HCT116 (cell line): ENCODE measurements around the gene KIAA2012. TPM values are rescaled to one million over a fixed set of nuclear protein-coding genes. Genes with fewer than 3 reads are reported as not detected.

Experiments used
- ATAC-seq: fragments of 200-7000 bp; cut with Tn5 transposase; 2 replicates; pipeline ENCODE4 v1.9.1; 2020; ENCODE audit warnings: mild to moderate bottlenecking, moderate library complexity
- BruUV-seq: library from RNA; stranded (reverse); fragments of 400-500 nt; replicated peaks from 2 replicates; lab custom pipeline; 2021; lab: Mats Ljungman, UMichigan
- CTCF ChIA-PET: fragments of 300-600 bp; sonication (Branson Sonifier 250); formaldehyde crosslinking; loops from one replicate; lab custom pipeline; 2021; ENCODE audit warnings: antibody characterized with exemption; lab: Charles Lee
- POLR2A ChIA-PET: fragments of 300-600, 350-600 bp; sonication (Branson Sonifier 250); formaldehyde crosslinking; loops from one replicate; lab custom pipeline; 2021; ENCODE audit warnings: antibody characterized with exemption; lab: Charles Lee
- RAD21 ChIA-PET, 2 experiments: fragments of 300-600 bp; sonication (Branson Sonifier 250); formaldehyde crosslinking; loops; one replicate each; lab custom pipeline; 2023; ENCODE audit warnings: low total read pairs in 2 of 2; ENCODE audit not compliant: uncharacterized antibody in 2 of 2, unreplicated experiment in 2 of 2, low non-redundant PET in 1 of 2; lab: Charles Lee
- DNase-seq: peaks from one replicate; pipeline ENCODE4 v3.0.0-alpha.2; 2010; ENCODE audit warnings: low read depth, low spot score
- H2AFZ ChIP-seq: fragments of 200-600 bp; shearing (Covaris generic), sonication (generic); 2 replicates; pipeline ENCODE4 v1.6.1; 2017; ENCODE audit warnings: low read depth, mixed run types, mixed read lengths, antibody characterized with exemption, low read length; ENCODE audit not compliant: poor library complexity, severe bottlenecking
- H3K27ac ChIP-seq: 2 replicates; pipeline ENCODE4 v1.5.1; 2012; ENCODE audit warnings: low read depth, low read length
- H3K27me3 ChIP-seq: fragments of 200-600 bp; sonication (generic); 2 replicates; pipeline ENCODE4 v1.6.1; 2016; ENCODE audit warnings: mixed run types, low read length, mixed read lengths; ENCODE audit not compliant: insufficient read depth
- H3K36me3 ChIP-seq, 2 experiments: fragments of 200-500 bp in 1 of 2; fragments of 200-600 bp in 1 of 2; sonication (Bioruptor generic) in 1 of 2; sonication (generic) in 1 of 2; 2 replicates each; pipeline versions ENCODE4 v1.5.1 to v1.6.1; 2014 to 2016; ENCODE audit warnings: low read length in 2 of 2, inconsistent platforms in 1 of 2, mixed read lengths in 1 of 2, mixed run types in 1 of 2; ENCODE audit not compliant: insufficient read depth in 2 of 2, control insufficient read depth in 1 of 2
- H3K4me1 ChIP-seq, 2 experiments: fragments of 200-600 bp in 1 of 2; sonication (generic) in 1 of 2; 2 replicates each; pipeline versions ENCODE4 v1.5.1 to v1.6.1; 2012 to 2017; ENCODE audit warnings: low read length in 2 of 2, inconsistent platforms in 1 of 2, mild to moderate bottlenecking in 1 of 2, mixed read lengths in 1 of 2, mixed run types in 1 of 2, moderate library complexity in 1 of 2; ENCODE audit not compliant: insufficient read depth in 2 of 2, control insufficient read depth in 1 of 2
- H3K4me2 ChIP-seq: fragments of 200-600 bp; sonication (generic); 2 replicates; pipeline ENCODE4 v1.6.1; 2017; ENCODE audit warnings: mixed run types, low read length, mixed read lengths
- H3K4me3 ChIP-seq, 2 experiments: fragments of 200-600 bp in 1 of 2; sonication (generic) in 1 of 2; replicated peaks in 1 of 2; 2 replicates each; pipeline ENCODE4 v1.5.1; 2011 to 2016; ENCODE audit warnings: low read length in 2 of 2, control low read depth in 1 of 2, low read depth in 1 of 2, mild to moderate bottlenecking in 1 of 2, mixed read lengths in 1 of 2, mixed run types in 1 of 2
- H3K79me2 ChIP-seq: fragments of 200-600 bp; sonication (generic); 2 replicates; pipeline ENCODE4 v1.6.1; 2017; ENCODE audit warnings: mild to moderate bottlenecking, mixed run types, low read length, moderate library complexity, mixed read lengths; ENCODE audit not compliant: insufficient read depth
- H3K9ac ChIP-seq: fragments of 200-600 bp; sonication (generic); 2 replicates; pipeline ENCODE4 v1.6.1; 2016; ENCODE audit warnings: low read length, mixed read lengths
- H3K9me2 ChIP-seq: fragments of 200-600 bp; sonication (generic), shearing (Covaris generic); 2 replicates; pipeline ENCODE4 v1.6.1; 2017; ENCODE audit warnings: mixed run types, mild to moderate bottlenecking, moderate library complexity; ENCODE audit not compliant: insufficient read depth
- H3K9me3 ChIP-seq, 2 experiments: fragments of 200-500 bp in 1 of 2; fragments of 200-600 bp in 1 of 2; sonication (Bioruptor generic) in 1 of 2; sonication (generic) in 1 of 2; 2 replicates each; pipeline ENCODE4 v1.6.1; 2014 to 2017; ENCODE audit warnings: low read length in 2 of 2, mixed read lengths in 2 of 2, inconsistent platforms in 1 of 2, low read depth in 1 of 2, mild to moderate bottlenecking in 1 of 2, mixed run types in 1 of 2, moderate library complexity in 1 of 2; ENCODE audit not compliant: control insufficient read depth in 1 of 2, insufficient read depth in 1 of 2
- H4K20me1 ChIP-seq: fragments of 200-600 bp; sonication (generic), shearing (Covaris generic); 2 replicates; pipeline ENCODE4 v1.6.1; 2017; ENCODE audit warnings: mixed run types, mild to moderate bottlenecking, moderate library complexity; ENCODE audit not compliant: insufficient read depth
- ATF3 ChIP-seq: IDR thresholded peaks from 2 replicates; pipeline ENCODE4 v1.6.1; 2012
- CBX3 ChIP-seq: IDR thresholded peaks from 2 replicates; pipeline ENCODE4 v1.6.1; 2012; ENCODE audit warnings: low read depth
- CEBPB ChIP-seq: IDR thresholded peaks from 2 replicates; pipeline ENCODE4 v1.6.1; 2012; ENCODE audit warnings: low read depth
- CTCF ChIP-seq, 3 experiments: fragments of 200-600 bp in 1 of 3; sonication (generic) in 1 of 3; IDR thresholded peaks in 2 of 3; conservative IDR thresholded peaks in 1 of 3; 2 replicates each; pipeline ENCODE4 v1.5.1; 2012 to 2017; ENCODE audit warnings: low read depth in 2 of 3, low read length in 2 of 3, antibody characterized with exemption in 1 of 3, borderline replicate concordance in 1 of 3, control low read depth in 1 of 3, mild to moderate bottlenecking in 1 of 3, mixed read lengths in 1 of 3, mixed run types in 1 of 3, moderate library complexity in 1 of 3; ENCODE audit not compliant: insufficient read depth in 1 of 3
- EGR1 ChIP-seq: IDR thresholded peaks from 2 replicates; pipeline ENCODE4 v1.6.1; 2012; ENCODE audit warnings: low read depth
- ELF1 ChIP-seq: IDR thresholded peaks from 2 replicates; pipeline ENCODE4 v1.6.1; 2012; ENCODE audit warnings: low read depth, borderline replicate concordance
- EZH2 ChIP-seq: fragments of 200-600 bp; sonication (generic); IDR thresholded peaks from 2 replicates; pipeline ENCODE4 v1.6.1; 2017; ENCODE audit warnings: antibody characterized with exemption, mixed run types
- FOSL1 ChIP-seq: IDR thresholded peaks from 2 replicates; pipeline ENCODE4 v1.6.1; 2012; ENCODE audit warnings: low read depth
- JUND ChIP-seq: IDR thresholded peaks from 2 replicates; pipeline ENCODE4 v1.6.1; 2012
- MAX ChIP-seq: IDR thresholded peaks from 2 replicates; pipeline ENCODE4 v1.6.1; 2012
- POLR2A ChIP-seq: IDR thresholded peaks from 2 replicates; pipeline ENCODE4 v1.7.0; 2011; ENCODE audit warnings: borderline replicate concordance; ENCODE audit not compliant: insufficient read depth, insufficient read length; ENCODE audit errors: extremely low read depth
- RAD21 ChIP-seq: IDR thresholded peaks from 2 replicates; pipeline ENCODE4 v1.6.1; 2012; ENCODE audit warnings: low read depth, mild to moderate bottlenecking
- REST ChIP-seq: IDR thresholded peaks from 2 replicates; pipeline ENCODE4 v1.6.1; 2012; ENCODE audit warnings: low read depth
- SIN3A ChIP-seq: IDR thresholded peaks from 2 replicates; pipeline ENCODE4 v1.6.1; 2012; ENCODE audit warnings: low read depth
- SP1 ChIP-seq: IDR thresholded peaks from 2 replicates; pipeline ENCODE4 v1.6.1; 2012; ENCODE audit warnings: low read depth
- TCF7L2 ChIP-seq: IDR thresholded peaks from 2 replicates; pipeline ENCODE4 v1.7.0; 2011; ENCODE audit warnings: borderline replicate concordance, inconsistent platforms; ENCODE audit not compliant: insufficient read depth, insufficient read length; ENCODE audit errors: extremely low read depth
- YY1 ChIP-seq: IDR thresholded peaks from 2 replicates; pipeline ENCODE4 v1.6.1; 2011; ENCODE audit warnings: low read length, low read depth, moderate library complexity, mild to moderate bottlenecking; ENCODE audit not compliant: insufficient replicate concordance; ENCODE audit errors: extremely low read depth
- ZBTB33 ChIP-seq: IDR thresholded peaks from 2 replicates; pipeline ENCODE4 v1.6.1; 2011; ENCODE audit warnings: mild to moderate bottlenecking, low read length, moderate library complexity; ENCODE audit not compliant: insufficient replicate concordance; ENCODE audit errors: extremely low read depth
- ZFX ChIP-seq: fragments of 450-650 bp; IDR thresholded peaks from 2 replicates; pipeline ENCODE4 v1.6.1; 2017
- ZNF274 ChIP-seq: fragments of 200-500 bp; sonication (Bioruptor generic); IDR thresholded peaks from 2 replicates; pipeline ENCODE4 v1.6.1; 2014; ENCODE audit warnings: mild to moderate bottlenecking, low read depth, low read length, inconsistent platforms
- intact Hi-C: fragments of 100-400 bp; cut with micrococcal nuclease; formaldehyde crosslinking; loops from 2 replicates; pipeline ENCODE4 v1.10.0; 2022
- total RNA-seq: library from RNA; stranded (reverse); gene quantifications from one replicate; pipeline ENCODE4 v1.2.1, GENCODE V29; 2021; ENCODE audit not compliant: unreplicated experiment

The KIAA2012 gene
- total RNA-seq, 1 experiment from 2014 or later: not detected

GRCh38 chr2:202185156-202185555 lies 112.1 kb downstream of the KIAA2012 start:
- no peaks in the 10 kb centered on the region for H3K36me3 ChIP-seq
- no peak for ATAC-seq
- no peaks in the 10 kb centered on the region for H4K20me1 ChIP-seq
- no peak overlapping the region for H3K9ac ChIP-seq
- intact Hi-C loops: no loop called here
- no peaks in the 10 kb centered on the region for H3K79me2 ChIP-seq
- TF ChIP-seq FOSL1 (no peak), ZBTB33 (no peak), ZNF274 (no peak), ZFX (no peak), MAX (no peak), ELF1 (no peak), CBX3 (no peak), POLR2A (no peak), RAD21 (no peak), SP1 (no peak), REST (no peak), YY1 (no peak), CTCF (IDR thresholded peaks at IDR 0.05 in 2 of 3, conservative IDR thresholded peaks at IDR 0.05 in 1 of 3; ENCODE audit: borderline replicate concordance in 1 of 3, insufficient read depth in 1 of 3, low read depth in 2 of 3, low read length in 2 of 3) (no peak), SIN3A (no peak), TCF7L2 (no peak), EZH2 (no peak), EGR1 (no peak), ATF3 (no peak), CEBPB (no peak), JUND (no peak)
- TF ChIP-seq, all 23 proteins: peak for 0
- no peak for DNase-seq
- Histone ChIP-seq H3K27ac (no peak overlapping the region), H2AFZ (no peak overlapping the region), H3K27me3 (no peaks in the 10 kb centered on the region), H3K4me1 (peaks cover 15 to 28% of the 10 kb centered on the region in 2 experiments), H3K9me2 (no peaks in the 10 kb centered on the region), H3K9me3 (no peaks in the 10 kb centered on the region), H3K4me3 (no peak overlapping the region), H3K4me2 (no peak overlapping the region)
- ChIA-PET CTCF (interaction anchor here (1.1 kb wide), 1 partner anchor 325 kb away, joined by 4 read pairs; no protein-coding TSS in a partner anchor), RAD21 (no interaction called here), POLR2A (no interaction called here)
- BruUV-seq: no TSS peak
